CD8-positive, alpha-beta memory T cell (primary cell): ENCODE measurements around the gene PPFIA1. TPM values are rescaled to one million over a fixed set of nuclear protein-coding genes. Genes with fewer than 3 reads are reported as not detected.
"Not testable (repeated sequence)": the region's sequence is repeated elsewhere in the genome, so short reads cannot be mapped to it uniquely, and the experiment has no call there.

Experiments
- CTCF ChIA-PET: fragments of 350-600 bp; sonication (Branson Sonifier 250); formaldehyde crosslinking; loops from one replicate; lab custom pipeline; 2021; ENCODE audit warnings: antibody characterized with exemption; lab: Charles Lee
- POLR2A ChIA-PET: fragments of 350-600 bp; sonication (Branson Sonifier 250); formaldehyde crosslinking; loops from one replicate; lab custom pipeline; 2021; ENCODE audit warnings: antibody characterized with exemption; lab: Charles Lee
- DNase-seq, 5 donors: peaks; one replicate each; pipeline versions ENCODE4 v3.0.0 to v3.0.0-alpha.2; 2020 to 2022; ENCODE audit warnings: mixed read lengths in 1 of 5
- H3K27ac ChIP-seq: one replicate; pipeline ENCODE4 v1.7.0; 2013; ENCODE audit warnings: low read depth, mild to moderate bottlenecking, low read length, moderate library complexity
- H3K27me3 ChIP-seq: 2 replicates; pipeline ENCODE4 v1.7.0; 2013; ENCODE audit warnings: low read length, mild to moderate bottlenecking; ENCODE audit not compliant: insufficient read depth, poor library complexity, severe bottlenecking
- H3K36me3 ChIP-seq: 2 replicates; pipeline ENCODE4 v1.7.0; 2013; ENCODE audit warnings: mild to moderate bottlenecking, low read length, moderate library complexity; ENCODE audit not compliant: insufficient read depth
- H3K4me1 ChIP-seq: 2 replicates; pipeline ENCODE4 v1.7.0; 2013; ENCODE audit warnings: mild to moderate bottlenecking, low read length, moderate library complexity; ENCODE audit not compliant: insufficient read depth
- H3K4me3 ChIP-seq: 2 replicates; pipeline ENCODE4 v1.7.0; 2013; ENCODE audit warnings: mild to moderate bottlenecking, low read length
- H3K9me3 ChIP-seq: 2 replicates; pipeline ENCODE4 v1.7.0; 2013; ENCODE audit warnings: mild to moderate bottlenecking, low read length
- H3K27ac Mint-ChIP-seq, 8 donors: one replicate each; pipeline ENCODE4 v1.8.0; 2020 to 2021; ENCODE audit warnings: mixed read lengths in 8 of 8, mild to moderate bottlenecking in 6 of 8, inconsistent platforms in 3 of 8, moderate library complexity in 3 of 8
- H3K27me3 Mint-ChIP-seq, 2 donors: one replicate each; pipeline ENCODE4 v1.8.0; 2020 to 2021; ENCODE audit warnings: mixed read lengths in 2 of 2, mild to moderate bottlenecking in 1 of 2, moderate library complexity in 1 of 2
- H3K36me3 Mint-ChIP-seq, 3 donors: one replicate each; pipeline ENCODE4 v1.8.0; 2020 to 2021; ENCODE audit warnings: mixed read lengths in 3 of 3, inconsistent platforms in 1 of 3, mild to moderate bottlenecking in 1 of 3
- H3K4me1 Mint-ChIP-seq, 3 donors: one replicate each; pipeline ENCODE4 v1.8.0; 2020 to 2021; ENCODE audit warnings: mixed read lengths in 3 of 3, inconsistent platforms in 1 of 3, mild to moderate bottlenecking in 1 of 3
- H3K4me3 Mint-ChIP-seq, 7 donors: one replicate each; pipeline ENCODE4 v1.8.0; 2020 to 2021; ENCODE audit warnings: mixed read lengths in 7 of 7, mild to moderate bottlenecking in 6 of 7, moderate library complexity in 4 of 7, inconsistent platforms in 2 of 7
- H3K9me3 Mint-ChIP-seq, 5 donors: one replicate each; pipeline ENCODE4 v1.8.0; 2020 to 2022; ENCODE audit warnings: mixed read lengths in 5 of 5, mild to moderate bottlenecking in 3 of 5, moderate library complexity in 2 of 5, inconsistent platforms in 1 of 5
- polyA plus RNA-seq: library from polyadenylated mRNA; unstranded; fragments of 300-500 nt; fragmentation: Illumina TruSeq; gene quantifications from one replicate; pipeline ENCODE4 v1.2.3, GENCODE V29; 2021
- total RNA-seq, 2 experiments: library from RNA; stranded (reverse); gene quantifications; one replicate each; pipeline ENCODE4 v1.2.3, GENCODE V29; 2021

Gene PPFIA1
- total and polyA plus RNA-seq, 3 experiments from 2014 or later = 18.8 to 44.4 (median 39.9) TPM

DNA sequence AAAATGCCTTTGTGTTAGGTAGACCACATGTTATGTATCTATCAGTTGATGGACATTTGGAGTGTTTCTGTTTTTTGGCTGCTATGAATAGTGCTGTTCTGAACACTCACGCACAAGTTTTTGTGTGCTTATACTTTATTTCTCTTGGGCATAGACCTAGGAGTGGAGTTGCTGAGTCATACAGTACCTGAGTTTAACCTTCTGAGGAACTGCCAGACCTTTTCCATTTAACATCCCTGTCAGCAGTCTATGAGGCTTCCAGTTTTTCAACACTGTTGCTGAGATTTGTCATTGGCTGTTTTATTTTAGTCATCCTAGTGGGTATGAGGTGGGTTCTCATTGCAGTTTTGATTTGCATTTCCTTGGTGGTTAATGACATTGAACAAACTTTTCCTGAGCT lies 132.2 kb downstream of the PPFIA1 start:
- no peak overlapping the region for H3K27ac ChIP-seq
- Mint-ChIP-seq H3K9me3 (no peaks in the 10 kb centered on the region), H3K27me3 (peaks cover 3 to 7% of the 10 kb centered on the region in 2 donors), H3K36me3 (no peaks in the 10 kb centered on the region), H3K4me1 (peaks cover 5 to 9% (median 6%) of the 10 kb centered on the region in 3 donors), H3K4me3 (peak overlapping the region in 1 of 7 donors; percentile 5), H3K27ac (no peak overlapping the region)
- H3K4me3 ChIP-seq = no peak overlapping the region
- no peaks in the 10 kb centered on the region for H3K36me3 ChIP-seq
- H3K27me3 ChIP-seq = peaks cover 3% of the 10 kb centered on the region
- ChIA-PET CTCF (no interaction called here), POLR2A (no interaction called here)
- DNase-seq = no peak
- peaks cover 5% of the 10 kb centered on the region for H3K4me1 ChIP-seq
- H3K9me3 ChIP-seq = no peaks in the 10 kb centered on the region

DNA sequence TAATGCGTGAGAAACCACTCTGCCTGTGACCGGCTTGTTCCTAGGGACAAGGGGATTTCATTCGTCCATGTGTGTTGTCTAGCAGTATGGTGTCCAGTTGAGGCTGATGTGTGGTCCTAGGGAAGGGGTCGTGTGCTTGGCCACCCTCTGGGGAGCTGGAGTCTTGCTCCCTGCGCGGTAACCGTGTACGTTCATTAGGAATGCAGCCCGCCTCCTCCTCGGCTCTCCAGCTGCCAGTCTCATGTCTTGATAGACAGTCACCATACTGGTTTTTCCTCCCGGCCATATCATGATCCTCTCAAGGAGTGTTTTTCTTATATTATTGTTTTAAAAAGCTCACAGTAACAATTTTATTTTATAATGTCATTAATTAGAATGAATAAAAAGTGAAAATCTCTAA lies 133.8 kb downstream of the PPFIA1 start:
- H3K4me1 Mint-ChIP-seq = peaks cover 0 to 3% (median 1%) of the 10 kb centered on the region in 3 donors
- ChIA-PET CTCF (no interaction called here), POLR2A (no interaction called here)
- H3K27me3 Mint-ChIP-seq = peaks cover 2 to 7% of the 10 kb centered on the region in 2 donors
- Histone ChIP-seq H3K9me3 (no peaks in the 10 kb centered on the region), H3K27ac (no peak overlapping the region), H3K4me1 (no peaks in the 10 kb centered on the region), H3K36me3 (no peaks in the 10 kb centered on the region), H3K4me3 (no peak overlapping the region), H3K27me3 (no peaks in the 10 kb centered on the region)
- H3K9me3 Mint-ChIP-seq = no peaks in the 10 kb centered on the region
- H3K27ac Mint-ChIP-seq = no peak overlapping the region
- DNase-seq = peak in 1 of 5 donors; percentile 1
- H3K36me3 Mint-ChIP-seq = no peaks in the 10 kb centered on the region
- no peak overlapping the region for H3K4me3 Mint-ChIP-seq

DNA sequence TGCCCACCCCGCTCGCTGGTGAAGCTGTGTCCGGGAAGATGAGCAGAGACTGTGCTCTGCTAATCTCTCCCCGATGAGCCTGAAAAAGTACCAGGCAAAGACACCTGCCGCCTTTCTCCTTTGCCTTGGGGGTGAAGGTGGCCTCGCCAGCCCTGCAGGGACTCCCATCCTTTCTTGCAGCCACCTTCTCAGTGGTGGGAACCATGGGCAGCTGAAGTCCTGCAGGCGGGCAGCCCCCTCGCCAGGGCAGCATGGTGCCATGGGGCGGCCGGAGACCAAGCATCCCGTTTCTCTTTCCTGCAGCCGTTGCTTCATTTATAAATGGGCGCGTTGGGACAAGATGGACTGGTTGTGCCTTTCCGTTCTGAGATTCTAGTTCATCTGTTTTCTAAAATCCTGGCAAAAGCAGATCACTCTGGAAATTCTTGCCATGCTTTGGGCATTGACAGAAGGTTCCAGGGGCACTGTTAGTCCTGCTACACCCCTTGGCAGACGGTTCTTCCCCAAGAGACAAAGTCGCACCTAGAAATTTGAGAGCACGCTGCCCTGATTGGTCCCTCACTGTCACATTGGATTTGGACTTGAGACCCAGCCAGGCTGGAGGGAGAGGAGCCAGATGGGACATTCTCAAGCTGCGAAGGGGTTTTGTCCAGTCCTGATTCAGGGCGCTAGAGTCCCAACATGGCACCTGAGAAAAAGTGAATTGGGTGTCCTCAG lies 135.3 kb downstream of the PPFIA1 start:
- H3K9me3 Mint-ChIP-seq = no peaks in the 10 kb centered on the region
- Histone ChIP-seq H3K27me3 (no peaks in the 10 kb centered on the region), H3K4me3 (no peak overlapping the region), H3K36me3 (no peaks in the 10 kb centered on the region), H3K4me1 (no peaks in the 10 kb centered on the region), H3K9me3 (no peaks in the 10 kb centered on the region), H3K27ac (no peak overlapping the region)
- no peak overlapping the region for H3K27ac Mint-ChIP-seq
- H3K4me1 Mint-ChIP-seq = no peaks in the 10 kb centered on the region
- no peak for DNase-seq
- ChIA-PET POLR2A (no interaction called here), CTCF (no interaction called here)
- peaks cover 2 to 19% of the 10 kb centered on the region in 2 donors for H3K27me3 Mint-ChIP-seq
- no peak overlapping the region for H3K4me3 Mint-ChIP-seq
- no peaks in the 10 kb centered on the region for H3K36me3 Mint-ChIP-seq

DNA sequence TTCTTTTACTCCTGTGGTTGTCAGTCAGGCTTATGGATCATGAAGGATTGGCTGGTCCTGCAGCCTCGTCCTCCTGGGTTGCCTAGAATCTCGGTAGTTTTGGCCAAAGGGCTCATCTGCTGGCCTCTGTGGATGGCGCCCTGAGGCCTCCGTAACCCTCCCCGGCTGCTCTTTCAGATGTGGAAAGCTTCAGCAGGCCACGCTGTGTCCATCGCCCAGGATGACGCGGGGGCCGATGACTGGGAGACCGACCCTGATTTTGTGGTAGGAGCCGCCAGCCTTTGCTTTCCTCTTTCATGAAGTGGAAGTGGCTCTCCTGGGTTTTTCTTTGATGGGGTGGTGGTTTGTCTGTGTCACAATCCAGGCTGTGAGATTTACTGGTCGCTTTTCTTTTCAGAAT lies 136.6 kb downstream of the PPFIA1 start:
- no peaks in the 10 kb centered on the region for H3K9me3 Mint-ChIP-seq
- H3K4me3 Mint-ChIP-seq = no peak overlapping the region
- Histone ChIP-seq H3K27ac (no peak overlapping the region), H3K27me3 (no peaks in the 10 kb centered on the region), H3K9me3 (no peaks in the 10 kb centered on the region), H3K36me3 (no peaks in the 10 kb centered on the region), H3K4me3 (no peak overlapping the region), H3K4me1 (no peaks in the 10 kb centered on the region)
- H3K27ac Mint-ChIP-seq = no peak overlapping the region
- POLR2A ChIA-PET = no interaction called here
- H3K27me3 Mint-ChIP-seq = peaks cover 5 to 25% of the 10 kb centered on the region in 2 donors
- H3K4me1 Mint-ChIP-seq = no peaks in the 10 kb centered on the region
- no peaks in the 10 kb centered on the region for H3K36me3 Mint-ChIP-seq
- no peak for DNase-seq
- CTCF ChIA-PET = no interaction called here

DNA sequence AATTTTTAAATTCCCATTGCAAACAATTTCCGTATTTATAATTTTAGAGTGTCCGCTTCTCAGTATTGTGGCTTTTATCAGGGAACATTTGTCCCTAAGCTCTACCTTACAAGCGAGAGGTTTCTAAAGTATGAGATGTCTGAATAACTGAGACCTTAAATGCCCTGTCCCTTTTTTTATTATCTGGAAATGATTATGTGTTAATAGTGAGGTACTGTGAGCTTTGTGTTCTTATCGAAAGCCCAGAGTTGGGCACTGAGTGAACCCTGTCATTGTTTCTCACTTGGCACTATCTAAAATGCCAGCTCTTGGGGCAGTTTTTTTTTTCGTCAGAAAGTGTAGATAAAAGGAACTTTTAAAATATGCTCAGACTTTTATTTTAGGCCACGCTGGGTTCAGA lies 137.3 kb downstream of the PPFIA1 start:
- Histone ChIP-seq H3K36me3 (no peaks in the 10 kb centered on the region), H3K4me3 (no peak overlapping the region), H3K27ac (no peak overlapping the region), H3K27me3 (no peaks in the 10 kb centered on the region), H3K4me1 (no peaks in the 10 kb centered on the region), H3K9me3 (no peaks in the 10 kb centered on the region)
- ChIA-PET POLR2A (no interaction called here), CTCF (no interaction called here)
- Mint-ChIP-seq H3K4me3 (no peak overlapping the region), H3K36me3 (no peaks in the 10 kb centered on the region), H3K9me3 (no peaks in the 10 kb centered on the region), H3K27me3 (peaks cover 5 to 28% of the 10 kb centered on the region in 2 donors), H3K27ac (no peak overlapping the region), H3K4me1 (no peaks in the 10 kb centered on the region)
- DNase-seq = no peak

DNA sequence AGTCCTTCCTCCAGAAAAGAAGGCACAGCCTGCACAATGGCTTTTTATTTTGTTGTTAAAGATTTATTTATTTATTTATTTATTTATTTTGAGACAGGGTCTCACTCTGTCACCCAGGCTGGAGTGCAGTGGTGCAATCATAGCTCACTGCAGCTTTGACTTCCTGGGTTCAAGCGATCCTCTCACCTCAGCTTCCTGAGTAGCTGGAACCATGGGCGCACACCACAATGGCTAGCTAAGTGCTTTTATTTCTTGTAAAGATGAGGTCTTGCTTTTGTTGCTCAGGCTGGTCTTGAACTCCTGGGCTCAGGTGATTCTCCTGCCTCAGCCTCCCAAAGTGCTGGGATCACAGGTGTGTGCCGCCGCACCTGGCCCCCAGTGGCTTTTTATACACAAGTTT lies 137.8 kb downstream of the PPFIA1 start:
- H3K4me3 ChIP-seq, H3K36me3 Mint-ChIP-seq, H3K36me3 ChIP-seq, H3K4me1 Mint-ChIP-seq, H3K9me3 ChIP-seq, H3K4me3 Mint-ChIP-seq, POLR2A ChIA-PET, H3K4me1 ChIP-seq, CTCF ChIA-PET, DNase-seq, H3K27me3 ChIP-seq, H3K27ac ChIP-seq, H3K27ac Mint-ChIP-seq, H3K9me3 Mint-ChIP-seq: not testable (repeated sequence)
- H3K27me3 Mint-ChIP-seq = peaks cover 8 to 29% of the 10 kb centered on the region in 2 donors

DNA sequence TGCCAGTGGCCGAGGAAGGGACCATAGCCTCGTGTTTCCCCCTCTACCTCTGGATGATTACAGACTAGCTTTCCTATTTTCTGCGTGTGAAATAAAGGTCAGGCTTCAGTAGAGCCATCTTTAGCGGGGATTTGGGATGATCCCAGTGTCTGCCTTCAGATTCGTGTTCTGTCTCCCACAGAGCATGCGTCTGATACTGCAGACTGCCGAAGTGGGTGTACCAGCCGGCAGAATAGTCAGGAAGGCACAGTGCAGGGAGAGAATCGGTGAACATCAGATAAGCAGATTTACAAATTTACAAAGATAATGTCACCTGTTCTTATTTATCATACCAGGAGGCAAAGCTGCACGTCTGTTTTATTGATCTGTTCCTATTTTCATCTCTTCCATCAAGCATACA lies 138.9 kb downstream of the PPFIA1 start:
- H3K4me1 Mint-ChIP-seq = no peaks in the 10 kb centered on the region
- no peaks in the 10 kb centered on the region for H3K9me3 Mint-ChIP-seq
- no peaks in the 10 kb centered on the region for H3K36me3 ChIP-seq
- no peaks in the 10 kb centered on the region for H3K4me1 ChIP-seq
- CTCF ChIA-PET = no interaction called here
- no peak overlapping the region for H3K27ac Mint-ChIP-seq
- no peak overlapping the region for H3K4me3 ChIP-seq
- no peak for DNase-seq
- H3K27me3 ChIP-seq = no peaks in the 10 kb centered on the region
- H3K9me3 ChIP-seq = no peaks in the 10 kb centered on the region
- POLR2A ChIA-PET = no interaction called here
- no peak overlapping the region for H3K4me3 Mint-ChIP-seq
- no peak overlapping the region for H3K27ac ChIP-seq
- no peaks in the 10 kb centered on the region for H3K36me3 Mint-ChIP-seq
- H3K27me3 Mint-ChIP-seq = peaks cover 8 to 29% of the 10 kb centered on the region in 2 donors

DNA sequence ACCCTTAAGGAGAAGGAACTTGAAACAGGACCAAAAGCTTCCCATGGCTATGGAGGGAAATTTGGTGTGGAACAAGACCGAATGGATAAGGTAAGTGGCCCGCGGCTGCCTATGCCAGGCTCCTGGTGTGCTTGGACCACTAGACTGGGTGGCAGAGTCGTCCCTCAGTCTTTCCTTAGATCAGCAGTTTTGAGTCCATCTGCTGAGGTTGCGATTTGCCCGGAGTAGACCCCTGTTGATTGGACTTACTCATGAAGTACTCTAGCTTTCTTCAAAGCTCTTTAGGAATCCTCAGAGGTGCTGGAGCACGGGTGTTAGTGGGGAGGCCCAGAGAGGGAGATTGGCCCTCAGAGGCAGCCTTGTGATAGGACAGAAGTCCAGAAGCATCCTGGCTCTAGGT lies 139.4 kb downstream of the PPFIA1 start:
- no peaks in the 10 kb centered on the region for H3K4me1 Mint-ChIP-seq
- peaks cover 10 to 29% of the 10 kb centered on the region in 2 donors for H3K27me3 Mint-ChIP-seq
- no peak overlapping the region for H3K27ac ChIP-seq
- ChIA-PET POLR2A (no interaction called here), CTCF (no interaction called here)
- no peaks in the 10 kb centered on the region for H3K36me3 Mint-ChIP-seq
- no peaks in the 10 kb centered on the region for H3K27me3 ChIP-seq
- H3K27ac Mint-ChIP-seq = peak overlapping the region in 1 of 8 donors; percentile 40
- no peaks in the 10 kb centered on the region for H3K9me3 ChIP-seq
- no peaks in the 10 kb centered on the region for H3K9me3 Mint-ChIP-seq
- no peaks in the 10 kb centered on the region for H3K36me3 ChIP-seq
- H3K4me3 ChIP-seq = no peak overlapping the region
- no peak overlapping the region for H3K4me3 Mint-ChIP-seq
- no peaks in the 10 kb centered on the region for H3K4me1 ChIP-seq
- DNase-seq = no peak
